Superior temporal gyrus (tissue), 1 donor: ENCODE results near the gene RYR3.
A peak's percentile ranks its signal among the peaks of the same experiment; 100 is the strongest.

Source experiments
- DNase-seq: peaks from one replicate; pipeline ENCODE4 v3.0.0-alpha.2; 2016; ENCODE audit errors: extremely low spot score

The RYR3 gene

DNA sequence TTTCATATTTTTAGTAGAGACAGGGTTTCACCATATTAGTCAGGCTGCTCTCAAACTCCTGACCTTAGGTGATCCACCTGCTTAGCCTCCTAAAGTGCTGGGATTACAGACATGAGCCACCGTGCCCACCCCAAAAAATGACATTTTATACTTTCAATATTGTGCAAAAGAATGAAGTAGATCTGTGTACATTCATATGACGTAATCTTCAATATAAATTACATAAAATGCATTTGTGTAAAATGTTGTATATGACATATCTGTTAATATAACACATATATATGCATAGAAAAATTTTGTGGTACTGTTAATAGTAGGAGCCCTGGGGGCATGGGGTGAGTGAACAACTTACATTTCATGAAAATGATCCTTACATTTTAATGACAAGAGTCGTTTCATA, 71.7 kb downstream of the RYR3 start:
- DNase-seq: no peak

- DNase-seq: no peak
Measured at GRCh38 chr15:33384307-33384706, 73.5 kb downstream of the RYR3 start.

DNA sequence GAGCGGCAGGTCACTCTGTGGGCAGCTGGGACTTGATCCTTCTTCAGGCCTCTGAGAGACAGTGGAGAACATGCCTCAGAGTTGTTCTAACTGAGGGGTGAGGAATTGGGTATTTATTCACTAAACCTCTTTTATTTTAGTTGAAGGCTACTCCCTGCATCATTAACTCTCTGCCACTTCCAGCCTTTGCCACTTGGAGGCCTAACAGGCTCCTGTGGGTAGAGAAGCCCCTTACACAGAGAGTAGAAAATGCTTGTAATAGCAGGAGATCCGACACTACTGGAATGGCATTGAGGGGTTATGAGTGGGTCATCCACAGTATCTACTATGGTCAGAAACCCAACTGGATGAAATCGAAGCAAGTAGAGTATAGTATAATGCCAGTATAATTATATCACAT, 81.7 kb downstream of the RYR3 start:
- DNase-seq: no peak

DNA sequence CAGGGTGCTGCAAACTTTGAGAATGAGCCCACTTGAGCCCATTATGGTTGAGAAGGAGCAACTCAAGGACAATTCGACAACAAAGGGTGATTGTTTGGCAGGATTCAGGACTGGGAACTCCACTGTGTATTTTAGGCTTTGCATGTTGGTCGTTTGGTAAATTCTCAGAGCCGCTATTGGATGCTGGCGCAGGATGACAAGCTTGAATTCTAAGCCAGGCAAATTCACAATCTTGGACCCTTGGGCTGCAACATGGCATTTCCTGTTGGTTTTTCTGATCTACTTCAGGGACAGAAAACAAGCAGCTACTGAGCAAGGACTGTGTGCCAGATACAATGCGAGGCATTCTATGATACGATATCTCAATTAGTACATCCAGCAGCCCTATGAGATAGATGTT, 82.8 kb downstream of the RYR3 start:
- no peak for DNase-seq

DNA sequence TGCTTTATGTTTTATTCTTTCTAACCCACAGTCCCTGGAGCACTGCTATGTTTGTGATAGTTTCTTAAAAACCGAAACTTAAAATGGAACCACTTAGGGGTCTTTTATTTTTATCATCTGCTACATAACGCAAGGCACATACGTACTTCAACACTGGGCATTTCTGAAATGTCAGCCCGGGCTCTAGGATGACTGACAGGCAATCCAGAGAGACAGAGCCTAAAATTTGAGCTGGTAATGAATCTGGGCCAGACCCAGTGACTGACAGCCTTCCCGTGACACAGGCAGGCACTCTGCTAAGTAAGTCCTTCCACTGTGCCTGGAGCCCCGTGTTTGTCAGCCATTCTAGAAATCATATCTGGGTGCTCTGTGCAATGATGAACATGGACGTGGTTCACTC, 84.6 kb downstream of the RYR3 start:
- no peak for DNase-seq

GRCh38 chr15:33395846-33396245, 85.1 kb downstream of the RYR3 start:
- DNase-seq: no peak

- no peak for DNase-seq
Measured at GRCh38 chr15:33396475-33396874, 85.7 kb downstream of the RYR3 start.

- DNase-seq: no peak
Measured at GRCh38 chr15:33398555-33398954, 87.8 kb downstream of the RYR3 start.

DNA sequence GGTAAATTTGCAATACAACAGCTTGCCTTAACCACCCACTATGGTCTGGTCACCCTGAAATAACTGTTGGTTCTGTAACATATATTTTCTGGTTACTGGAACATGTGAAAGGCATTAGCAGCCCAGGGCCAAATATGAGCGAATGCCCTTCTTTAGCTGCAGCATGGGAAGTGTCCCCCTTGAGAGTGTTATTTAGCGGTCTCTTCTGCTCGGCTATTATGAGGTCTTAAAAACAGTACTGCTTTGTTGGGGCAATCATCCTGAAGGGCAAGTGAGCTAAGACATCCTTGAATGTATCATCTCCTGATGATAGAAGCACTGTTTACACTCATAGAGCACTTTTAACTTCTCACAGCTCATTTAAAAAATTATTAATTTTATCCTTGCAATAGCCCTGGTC, 90.2 kb downstream of the RYR3 start:
- no peak for DNase-seq

DNA sequence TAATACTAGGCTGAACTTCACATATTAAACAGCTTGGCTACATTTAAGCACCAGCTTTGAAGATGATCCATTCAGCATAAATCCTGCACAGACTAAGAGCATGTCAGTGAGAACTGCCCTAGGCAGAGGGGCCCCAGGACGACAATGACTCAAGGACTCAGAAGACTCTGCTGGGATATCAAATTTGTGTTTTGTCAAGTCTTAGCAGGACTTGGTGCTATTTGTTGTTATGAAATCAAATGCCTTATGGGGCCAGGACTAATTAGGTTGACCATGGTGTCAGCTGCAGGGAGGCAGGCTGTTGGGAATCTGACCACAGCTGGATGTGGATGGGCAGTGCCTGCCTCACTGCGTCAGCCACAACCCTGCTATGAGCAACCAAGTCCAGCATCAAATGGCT, 91.8 kb downstream of the RYR3 start:
- DNase-seq: no peak

DNA sequence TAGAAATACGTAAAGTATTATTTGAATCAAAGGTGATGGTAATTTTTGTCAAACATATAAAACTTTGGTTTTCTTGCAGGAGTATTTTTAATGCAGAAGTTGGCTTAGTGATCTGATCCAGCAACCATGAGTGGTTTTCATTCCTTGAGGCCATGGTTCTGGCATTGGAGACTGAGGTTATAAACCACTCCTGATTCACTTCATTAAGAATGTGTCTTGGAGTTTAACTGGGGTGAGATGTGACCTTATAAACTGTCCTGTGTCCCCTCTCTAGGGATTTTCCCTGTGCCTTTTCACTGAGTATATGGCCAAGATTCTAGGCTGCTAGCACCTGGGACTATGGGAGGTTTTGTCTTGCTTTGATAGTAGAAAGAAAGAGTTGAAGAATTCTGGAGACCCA, 94.3 kb downstream of the RYR3 start:
- DNase-seq: no peak

DNA sequence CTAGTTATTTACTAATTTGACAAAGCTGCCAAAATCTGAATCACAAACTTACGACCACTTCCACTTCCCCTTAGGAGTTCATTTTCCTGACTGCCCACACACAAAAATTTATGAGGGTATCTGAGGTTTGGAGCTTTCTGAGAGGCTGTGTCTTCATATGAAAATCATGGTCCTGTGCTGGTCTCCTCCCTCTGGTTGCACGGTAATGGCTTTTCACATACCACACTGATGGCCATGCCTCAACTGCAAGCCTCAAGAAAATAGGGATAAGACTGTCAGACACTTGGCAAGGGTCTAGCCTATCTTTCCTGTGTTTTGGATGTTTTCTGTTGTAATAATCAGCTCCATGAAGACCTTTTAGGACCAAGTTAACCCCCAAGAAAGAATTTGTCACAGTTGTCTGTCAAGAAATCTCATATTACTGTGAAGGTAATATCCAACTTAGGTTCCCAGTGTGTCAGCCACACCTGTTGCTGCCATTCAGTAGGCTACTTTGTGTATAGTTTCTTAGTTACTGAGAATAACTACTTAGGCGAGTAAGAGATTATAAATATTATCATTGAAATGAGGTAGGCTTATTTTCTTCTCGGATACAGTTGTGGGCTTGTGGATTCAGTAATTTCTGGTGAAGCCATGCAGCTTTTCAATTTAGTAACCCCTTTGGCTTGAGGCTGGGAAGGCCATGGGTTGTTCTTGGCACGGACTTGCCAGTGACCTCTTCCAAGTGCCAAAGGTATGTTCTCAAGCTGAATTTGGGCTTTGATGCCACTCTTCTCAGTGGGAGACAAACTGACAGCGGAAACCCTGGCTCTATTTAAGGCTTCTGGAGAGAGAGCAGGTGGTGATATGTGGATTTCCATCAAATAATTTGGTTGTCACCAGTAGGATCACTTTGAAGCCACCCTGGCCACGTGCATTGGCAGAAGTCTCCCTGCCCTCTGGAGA, 101.1 kb downstream of the RYR3 start:
- no peak for DNase-seq

- DNase-seq: peak; percentile 59
Measured at GRCh38 chr15:33419701-33420100, 108.9 kb downstream of the RYR3 start.

- no peak for DNase-seq
Measured at GRCh38 chr15:33424025-33424424, 113.3 kb downstream of the RYR3 start.

DNA sequence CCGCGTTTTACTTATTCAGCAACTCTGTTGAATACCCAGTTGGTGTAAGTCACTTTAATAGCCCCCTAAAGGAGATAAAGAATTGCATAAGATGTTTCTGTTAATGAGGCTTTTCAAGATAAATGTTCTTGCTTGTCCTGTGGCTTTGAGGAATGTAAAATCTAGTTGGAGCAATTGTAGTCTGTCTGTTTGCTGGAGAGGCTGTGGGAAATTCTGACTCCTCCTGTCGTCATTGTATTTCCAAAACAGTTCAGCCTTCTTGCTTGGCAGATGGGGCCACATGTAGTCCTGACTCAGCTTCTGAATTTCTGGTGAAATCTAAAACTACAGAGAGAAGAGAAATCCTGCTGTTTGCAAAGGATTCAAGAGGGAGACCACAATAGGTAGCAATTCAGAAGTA, 114.4 kb downstream of the RYR3 start:
- no peak for DNase-seq

DNA sequence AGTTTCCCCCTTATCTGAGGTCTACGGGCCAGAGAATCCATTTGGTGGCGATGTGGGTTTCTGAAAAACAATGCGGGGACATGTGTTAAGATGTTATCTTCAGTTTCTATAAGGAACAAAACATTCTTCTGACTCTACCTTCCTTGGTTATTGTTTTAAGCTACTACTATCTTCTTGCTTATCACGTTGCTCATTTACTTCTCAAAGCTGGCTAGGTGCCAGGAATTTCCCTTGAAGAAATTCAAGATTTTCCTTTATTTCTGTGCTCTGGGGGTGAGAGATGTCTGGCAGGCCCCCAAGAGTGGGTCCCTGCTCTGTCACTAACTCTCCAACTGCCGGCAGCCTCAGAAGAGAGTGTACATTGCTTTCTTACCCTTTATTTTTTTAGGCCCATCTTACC, 119.8 kb downstream of the RYR3 start:
- DNase-seq: no peak

GRCh38 chr15:33433821-33434220, 123.1 kb downstream of the RYR3 start:
- no peak for DNase-seq

DNA sequence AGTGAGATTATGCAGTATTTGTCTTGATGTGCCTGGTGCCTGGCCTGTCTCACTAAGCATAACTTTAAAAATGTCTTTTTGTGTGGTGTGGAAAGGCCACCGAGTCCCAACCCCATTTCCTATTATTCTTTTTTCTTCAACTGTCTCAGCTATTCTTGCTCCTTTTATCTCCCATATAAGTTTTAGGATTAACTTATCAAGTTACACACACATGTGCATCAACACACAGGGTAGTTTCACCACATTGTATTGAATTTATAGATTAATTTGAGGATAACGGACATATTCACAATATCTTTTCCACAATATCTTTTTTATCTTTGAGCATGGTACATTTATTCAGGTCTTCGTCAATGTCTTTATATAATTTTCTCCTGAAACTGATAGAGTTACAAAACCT, 127.6 kb downstream of the RYR3 start:
- no peak for DNase-seq

DNA sequence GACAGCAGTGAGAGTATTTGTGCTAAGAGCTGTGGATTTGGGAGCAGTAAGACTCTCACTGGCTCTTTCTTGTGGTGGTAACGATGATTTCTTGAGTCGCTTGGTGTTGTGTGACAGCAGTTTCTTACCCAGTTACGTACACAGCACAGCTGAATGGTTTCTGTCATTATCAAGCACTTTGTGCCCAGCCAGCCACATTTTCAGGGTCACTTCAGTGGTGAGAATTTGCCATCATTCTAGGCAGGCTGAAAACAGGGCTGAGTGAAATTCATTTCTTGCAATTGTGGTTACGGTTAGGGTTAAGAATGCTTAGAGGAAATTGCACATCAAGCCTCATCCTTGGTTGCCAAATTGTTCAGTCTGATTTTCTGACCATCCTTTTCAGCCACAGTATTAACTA, 130.1 kb downstream of the RYR3 start:
- no peak for DNase-seq

DNA sequence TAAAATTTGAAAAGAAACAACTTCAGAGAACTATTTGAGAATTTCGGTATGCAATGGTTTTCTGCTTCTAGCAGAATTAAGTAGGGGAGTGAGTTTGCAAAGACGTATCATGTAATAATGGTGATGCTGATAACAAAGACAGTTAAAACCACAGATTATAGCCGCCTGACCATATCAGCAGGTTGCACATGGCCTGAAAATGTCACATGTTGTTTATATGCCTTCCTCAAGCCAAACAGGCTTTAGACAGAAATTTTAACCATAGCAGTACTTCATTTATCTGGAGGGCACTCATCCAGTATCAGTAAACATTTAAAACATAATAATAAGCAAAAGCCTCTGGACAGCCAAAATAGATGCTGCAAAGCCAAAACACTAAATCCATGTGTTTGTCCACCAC, 131.7 kb downstream of the RYR3 start:
- no peak for DNase-seq

- DNase-seq: no peak
Measured at GRCh38 chr15:33443708-33444107, 132.9 kb downstream of the RYR3 start.

DNA sequence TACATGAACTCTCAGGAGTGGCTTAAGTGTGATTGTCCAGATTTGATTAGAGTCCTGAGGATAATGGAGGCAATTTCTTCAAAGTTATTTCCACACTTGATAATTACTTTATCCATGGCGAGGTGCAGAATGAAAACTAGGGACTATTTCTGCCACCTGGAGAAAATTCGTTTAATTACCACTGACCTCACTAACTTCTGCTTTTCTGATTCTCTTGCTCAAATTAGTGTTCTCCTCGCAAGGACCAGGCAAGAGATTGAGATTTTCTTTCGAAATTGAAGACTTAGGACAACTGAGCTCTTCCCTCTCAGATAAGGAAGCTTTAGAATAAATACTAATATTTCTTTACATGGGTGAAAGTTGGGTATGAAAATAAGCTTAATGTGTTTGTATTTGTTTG, 135.2 kb downstream of the RYR3 start:
- no peak for DNase-seq

DNA sequence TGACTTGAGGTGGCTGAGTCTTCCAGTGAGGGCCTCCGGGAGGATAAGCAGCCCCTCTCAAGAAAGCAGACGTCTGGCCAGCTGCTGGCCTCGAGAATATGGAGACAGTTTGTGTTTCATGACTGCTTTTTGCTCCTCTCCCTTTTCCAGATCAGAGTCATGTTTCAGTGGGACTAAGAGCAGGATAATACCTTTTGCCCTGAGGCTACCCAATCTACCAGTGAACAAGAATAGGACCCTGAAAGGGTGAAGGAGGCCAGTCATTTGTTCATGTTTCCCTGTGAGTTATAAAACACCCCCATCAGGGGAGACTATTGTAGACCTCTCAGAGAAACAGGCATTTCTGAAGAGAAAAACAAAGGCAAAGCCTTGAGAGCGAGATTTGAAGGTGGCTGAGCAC, 137.4 kb downstream of the RYR3 start:
- DNase-seq: no peak
